Measurements from ENCODE around the gene CDK14.

Gene CDK14

DNA sequence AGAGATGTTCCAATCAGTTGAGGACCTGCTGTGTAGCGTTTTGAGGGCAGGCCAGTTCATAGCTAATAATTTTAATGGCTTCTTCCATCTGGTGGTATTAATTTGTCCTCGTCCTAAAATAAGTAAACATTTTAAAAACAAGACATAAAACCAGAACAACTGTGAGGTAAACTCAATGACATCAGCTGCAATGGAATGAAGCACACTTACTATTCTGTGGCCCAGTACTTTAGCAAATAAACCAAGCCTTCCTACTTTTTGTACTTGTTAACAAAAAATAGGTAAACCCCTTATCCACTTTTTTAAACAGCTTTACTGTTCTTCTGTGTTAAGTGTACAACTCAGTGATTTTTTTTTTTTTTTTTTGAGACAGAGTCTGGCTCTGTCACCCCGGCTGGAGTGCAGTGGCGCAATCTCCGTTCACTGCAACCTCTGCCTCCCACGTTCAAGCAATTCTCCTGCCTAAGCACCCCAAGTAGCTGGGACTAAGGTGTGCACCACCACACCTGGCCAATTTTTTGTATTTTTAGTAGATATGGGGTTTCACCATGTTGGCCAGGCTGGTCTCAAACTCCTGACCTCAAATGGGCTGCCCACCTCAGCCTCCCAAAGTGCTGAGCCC lies 639.2 kb downstream of the CDK14 start:
- TF ChIP-seq, protein P1, sequence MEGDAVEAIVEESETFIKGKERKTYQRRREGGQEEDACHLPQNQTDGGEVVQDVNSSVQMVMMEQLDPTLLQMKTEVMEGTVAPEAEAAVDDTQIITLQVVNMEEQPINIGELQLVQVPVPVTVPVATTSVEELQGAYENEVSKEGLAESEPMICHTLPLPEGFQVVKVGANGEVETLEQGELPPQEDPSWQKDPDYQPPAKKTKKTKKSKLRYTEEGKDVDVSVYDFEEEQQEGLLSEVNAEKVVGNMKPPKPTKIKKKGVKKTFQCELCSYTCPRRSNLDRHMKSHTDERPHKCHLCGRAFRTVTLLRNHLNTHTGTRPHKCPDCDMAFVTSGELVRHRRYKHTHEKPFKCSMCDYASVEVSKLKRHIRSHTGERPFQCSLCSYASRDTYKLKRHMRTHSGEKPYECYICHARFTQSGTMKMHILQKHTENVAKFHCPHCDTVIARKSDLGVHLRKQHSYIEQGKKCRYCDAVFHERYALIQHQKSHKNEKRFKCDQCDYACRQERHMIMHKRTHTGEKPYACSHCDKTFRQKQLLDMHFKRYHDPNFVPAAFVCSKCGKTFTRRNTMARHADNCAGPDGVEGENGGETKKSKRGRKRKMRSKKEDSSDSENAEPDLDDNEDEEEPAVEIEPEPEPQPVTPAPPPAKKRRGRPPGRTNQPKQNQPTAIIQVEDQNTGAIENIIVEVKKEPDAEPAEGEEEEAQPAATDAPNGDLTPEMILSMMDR (IDR thresholded peaks at IDR 0.05; ENCODE audit: insufficient read depth, low read length, poor library complexity, severe bottlenecking), result no peak
- Histone ChIP-seq H3K27me3 (replicated peaks; ENCODE audit: control insufficient read depth, insufficient read depth, low read length) (no peaks in the 10 kb centered on the region), H3K36me3 (ENCODE audit: control insufficient read depth, insufficient read depth, low read length) (no peaks in the 10 kb centered on the region), H3K4me3 (replicated peaks; ENCODE audit: low read depth, low read length) (no peak overlapping the region)
- no peak for DNase-seq (ENCODE audit: extremely low read depth, insufficient read length)

DNA sequence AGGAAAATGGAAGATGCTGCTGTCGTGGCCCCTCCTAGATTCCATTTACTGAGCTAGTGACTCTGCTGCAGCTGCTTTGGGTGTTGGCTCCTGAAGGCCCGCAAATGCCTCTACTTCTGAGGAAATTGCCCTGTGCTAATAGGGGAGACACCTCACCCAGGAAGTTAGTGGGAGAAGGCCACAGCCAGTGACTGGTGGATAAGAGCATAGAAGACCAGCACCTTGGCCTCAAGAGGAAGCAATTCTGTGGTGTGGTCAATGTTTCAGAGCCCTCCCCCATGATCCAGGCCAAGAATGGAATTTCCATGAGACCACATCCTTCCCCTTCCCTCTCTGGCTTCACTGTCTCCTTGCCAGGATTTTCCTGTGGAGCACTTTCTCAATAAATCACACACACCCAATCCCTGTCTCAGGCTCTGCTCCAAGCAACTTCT lies 643.1 kb downstream of the CDK14 start:
- TF ChIP-seq, protein P1 (IDR thresholded peaks at IDR 0.05; ENCODE audit: insufficient read depth, low read length, poor library complexity, severe bottlenecking), result no peak
- Histone ChIP-seq H3K4me3 (replicated peaks; ENCODE audit: low read depth, low read length) (no peak overlapping the region), H3K27me3 (replicated peaks; ENCODE audit: control insufficient read depth, insufficient read depth, low read length) (peaks cover 1% of the 10 kb centered on the region; the same call in 1 of the 2 replicates), H3K36me3 (ENCODE audit: control insufficient read depth, insufficient read depth, low read length) (no peaks in the 10 kb centered on the region)
- DNase-seq (ENCODE audit: extremely low read depth, insufficient read length), result no peak

DNA sequence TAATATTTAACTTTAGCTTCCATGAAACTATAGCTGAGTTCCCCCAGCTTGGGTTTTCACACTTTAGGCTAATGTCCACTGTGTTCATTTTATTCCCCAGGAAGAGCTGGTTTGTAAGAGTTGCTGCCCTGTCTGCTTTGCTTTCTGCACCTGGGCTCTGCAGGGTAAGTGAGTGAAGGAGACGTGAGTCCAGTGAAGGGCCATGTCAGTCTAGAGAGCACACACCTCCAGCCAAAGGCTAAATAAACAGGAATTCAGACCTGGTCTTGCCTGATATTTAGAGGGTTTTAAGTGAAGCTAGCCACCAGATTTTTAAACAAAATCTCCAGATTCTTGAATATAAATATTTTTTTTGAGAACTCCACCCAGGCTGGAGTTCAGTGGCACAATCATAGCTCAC lies 643.7 kb downstream of the CDK14 start:
- Histone ChIP-seq H3K27me3 (replicated peaks; ENCODE audit: control insufficient read depth, insufficient read depth, low read length) (peaks cover 1% of the 10 kb centered on the region; the same call in 1 of the 2 replicates), H3K4me3 (replicated peaks; ENCODE audit: low read depth, low read length) (no peak overlapping the region), H3K36me3 (ENCODE audit: control insufficient read depth, insufficient read depth, low read length) (no peaks in the 10 kb centered on the region)
- TF ChIP-seq, protein P1 (IDR thresholded peaks at IDR 0.05; ENCODE audit: insufficient read depth, low read length, poor library complexity, severe bottlenecking), result no peak
- no peak for DNase-seq (ENCODE audit: extremely low read depth, insufficient read length)

DNA sequence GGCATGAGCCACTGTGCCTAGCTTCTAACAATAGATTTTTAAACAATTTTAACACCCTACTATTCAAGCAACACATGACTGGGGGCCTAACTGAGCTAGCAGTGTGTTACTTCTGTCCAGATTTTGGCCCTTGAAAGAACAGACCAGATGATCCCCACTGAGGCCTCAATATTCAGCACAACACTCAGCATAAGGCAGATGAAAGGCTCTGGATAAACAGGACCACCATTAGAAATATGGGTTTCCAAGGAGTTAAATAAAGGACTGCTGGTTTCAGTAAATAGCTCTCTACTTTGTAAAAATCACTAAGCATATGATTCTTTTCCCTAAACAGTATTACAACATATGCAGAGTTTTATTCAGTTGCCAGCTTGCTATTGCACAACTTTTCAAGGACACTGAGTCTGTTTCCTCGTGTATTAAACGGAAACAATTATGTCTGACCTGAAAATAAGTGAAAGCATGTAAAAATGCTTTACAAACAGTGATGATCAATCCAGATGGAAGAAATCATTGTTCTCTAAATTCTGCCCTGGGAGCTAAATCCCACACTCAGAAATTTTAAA lies 644.3 kb downstream of the CDK14 start:
- Histone ChIP-seq H3K27me3 (replicated peaks; ENCODE audit: control insufficient read depth, insufficient read depth, low read length) (peaks cover 1% of the 10 kb centered on the region; the same call in 1 of the 2 replicates), H3K36me3 (ENCODE audit: control insufficient read depth, insufficient read depth, low read length) (no peaks in the 10 kb centered on the region), H3K4me3 (replicated peaks; ENCODE audit: low read depth, low read length) (no peak overlapping the region)
- TF ChIP-seq, protein P1 (IDR thresholded peaks at IDR 0.05; ENCODE audit: insufficient read depth, low read length, poor library complexity, severe bottlenecking), result no peak
- DNase-seq (ENCODE audit: extremely low read depth, insufficient read length), result no peak

DNA sequence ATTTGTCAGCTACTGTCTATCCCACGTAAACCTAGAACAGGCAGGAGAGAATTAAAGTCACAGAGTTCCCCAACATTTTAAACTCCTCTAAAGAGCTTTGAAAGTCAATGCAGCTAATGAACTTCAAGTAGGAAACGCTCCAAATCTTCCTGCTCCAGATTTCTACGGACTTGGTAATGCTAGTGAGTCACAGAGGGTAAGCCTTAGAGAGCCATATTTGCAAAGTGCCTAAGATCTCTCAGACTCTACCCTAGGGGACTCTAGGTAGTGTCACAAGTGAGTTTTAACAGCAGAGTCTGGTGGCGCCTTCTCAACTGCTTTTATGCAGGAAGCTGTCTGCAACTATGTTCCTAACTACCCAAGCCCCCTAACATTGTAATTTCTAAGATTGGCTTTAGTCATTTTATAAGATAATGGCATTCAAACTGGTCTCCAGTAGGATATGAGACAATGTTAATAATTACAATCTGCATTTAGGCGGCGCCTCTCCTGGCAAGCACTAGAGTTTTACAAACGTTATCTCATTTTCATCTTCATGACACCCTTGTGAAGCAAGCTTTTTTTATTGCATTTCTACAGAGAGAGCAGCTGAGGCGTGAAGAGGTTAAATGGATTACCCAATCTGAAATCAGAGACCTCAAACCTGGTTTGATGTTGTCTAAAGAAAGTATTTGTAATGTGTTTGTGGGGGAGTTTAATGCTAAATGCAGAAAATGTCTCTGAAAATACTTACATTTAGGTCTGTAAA lies 646.1 kb downstream of the CDK14 start:
- Histone ChIP-seq H3K27me3 (replicated peaks; ENCODE audit: control insufficient read depth, insufficient read depth, low read length) (peaks cover 1% of the 10 kb centered on the region; the same call in 1 of the 2 replicates), H3K36me3 (ENCODE audit: control insufficient read depth, insufficient read depth, low read length) (no peaks in the 10 kb centered on the region), H3K4me3 (replicated peaks; ENCODE audit: low read depth, low read length) (no peak overlapping the region)
- DNase-seq (ENCODE audit: extremely low read depth, insufficient read length), result no peak
- TF ChIP-seq, protein P1 (IDR thresholded peaks at IDR 0.05; ENCODE audit: insufficient read depth, low read length, poor library complexity, severe bottlenecking), result no peak
